Activated CD4-positive, CD25-positive, alpha-beta regulatory T cell treated with anti-CD3 and anti-CD28 coated beads, Interleukin-2, amount 50 U/mL, for 16 hours (primary cell): ENCODE results near the gene NRXN2.
"Not testable (repeated sequence)": the region's sequence is repeated elsewhere in the genome, so short reads cannot be mapped to it uniquely, and the experiment has no call there.

ENCODE experiments used
- DNase-seq: peaks from one replicate; pipeline ENCODE4 v3.0.0-alpha.2; 2020; ENCODE audit warnings: low read depth, low spot score

The NRXN2 gene

DNA sequence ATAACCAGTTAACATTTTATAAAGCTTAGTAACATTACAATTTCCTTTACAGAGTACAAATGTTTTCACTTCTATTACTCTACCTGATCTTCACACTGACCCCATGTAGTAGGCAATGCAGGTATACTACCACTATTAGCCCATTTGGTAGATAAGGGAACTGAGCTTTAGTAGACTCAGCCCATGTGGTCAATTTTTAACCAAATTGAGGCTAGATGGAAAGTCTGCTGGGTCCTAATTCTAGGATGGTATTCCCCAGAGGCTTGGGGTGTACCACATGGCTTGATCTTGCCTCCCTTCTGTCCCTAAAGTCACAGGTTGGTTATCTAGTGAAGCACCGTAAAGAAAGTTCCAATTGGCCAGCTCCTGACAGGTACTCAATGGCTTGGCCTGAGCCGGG, 48.2 kb downstream of the NRXN2 start:
- DNase-seq, result no peak

GRCh38 chr11:64673279-64673678, 49.7 kb downstream of the NRXN2 start:
- no peak for DNase-seq

DNA sequence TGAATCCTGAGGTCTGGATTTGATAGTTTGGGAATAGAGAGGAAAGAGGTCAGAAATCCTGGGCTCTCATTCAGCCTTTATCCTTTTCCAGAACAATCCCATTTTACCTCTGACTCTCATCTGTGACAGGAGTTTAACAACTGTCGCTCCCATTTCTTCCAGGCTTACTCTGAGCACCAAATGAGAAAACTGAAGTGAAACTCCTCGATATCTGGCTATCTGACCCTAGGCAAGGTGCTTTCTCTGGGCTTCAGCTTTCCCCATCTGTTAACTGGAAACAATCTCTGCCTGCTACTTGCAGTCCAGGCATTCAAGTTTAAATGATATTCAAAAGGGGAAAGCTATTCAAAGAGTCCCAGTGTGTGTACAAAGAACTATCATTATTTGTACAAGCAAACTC, 50.1 kb downstream of the NRXN2 start:
- DNase-seq, result no peak

DNA sequence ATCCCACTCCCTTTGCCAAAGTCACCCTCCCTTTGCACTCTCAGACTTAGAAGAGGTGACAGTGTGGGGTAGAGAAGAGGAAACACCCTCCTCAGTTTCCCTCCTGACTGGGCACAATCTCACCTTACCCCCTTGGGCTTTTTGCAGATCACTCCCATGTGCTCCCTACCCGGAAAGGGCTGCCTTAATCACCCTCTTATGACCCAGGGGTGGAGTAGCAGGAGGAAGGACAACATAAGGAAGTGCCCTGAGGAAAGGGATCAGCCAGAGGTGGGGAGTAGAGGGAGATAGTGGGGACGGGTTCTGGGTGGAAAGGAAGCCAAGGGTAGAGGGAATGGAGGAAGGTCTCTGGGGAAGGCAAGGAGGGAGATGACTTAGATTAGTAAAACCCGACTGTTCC, 52.0 kb downstream of the NRXN2 start:
- DNase-seq, result no peak

GRCh38 chr11:64667154-64667745, 55.7 kb downstream of the NRXN2 start:
- DNase-seq, result no peak

DNA sequence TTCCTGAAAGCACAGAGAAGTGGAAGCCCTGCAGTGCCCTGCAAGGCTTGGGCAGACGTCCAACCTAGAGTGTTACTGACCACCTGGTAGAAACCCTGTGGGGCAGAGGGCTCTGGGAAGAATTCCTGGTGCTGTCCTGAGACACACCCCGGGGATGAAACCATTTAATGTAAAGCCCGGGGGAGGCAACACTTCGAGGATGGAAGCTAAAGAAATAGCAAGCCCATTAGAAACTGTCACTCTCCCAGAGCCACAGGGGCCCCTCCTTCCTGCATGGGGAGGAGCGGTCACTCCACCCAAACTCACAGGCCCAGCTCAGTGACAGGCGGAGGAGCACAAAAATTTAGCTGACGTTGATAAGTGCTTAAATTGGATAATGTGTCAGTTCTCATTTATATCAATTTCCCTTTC, 57.6 kb downstream of the NRXN2 start:
- no peak for DNase-seq

- DNase-seq, result not testable (repeated sequence)
Measured at GRCh38 chr11:64664236-64664870, 58.6 kb downstream of the NRXN2 start.

- no peak for DNase-seq
Measured at GRCh38 chr11:64663656-64664055, 59.3 kb downstream of the NRXN2 start.

- DNase-seq, result no peak
Measured at GRCh38 chr11:64661614-64662013, 61.4 kb downstream of the NRXN2 start.

DNA sequence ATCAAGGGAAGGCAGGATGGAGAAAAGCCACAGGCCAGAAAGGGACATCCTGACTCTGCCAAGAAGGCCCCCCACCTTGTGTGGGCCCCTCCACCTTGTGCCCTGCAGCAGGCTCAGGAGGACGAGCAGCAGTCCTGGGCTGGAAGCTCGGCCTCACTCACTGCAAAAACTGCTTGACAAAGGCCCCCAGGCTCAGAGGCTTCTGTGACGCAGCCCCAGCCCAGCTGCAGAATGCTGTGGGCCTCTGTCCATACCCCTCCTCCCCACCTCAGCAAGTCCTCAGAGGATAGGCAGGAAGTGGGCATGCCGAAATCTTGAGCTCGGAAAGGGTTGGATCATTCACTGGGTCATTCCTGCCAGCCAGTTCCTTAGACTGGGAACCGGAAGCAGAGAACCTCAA, 61.9 kb downstream of the NRXN2 start:
- no peak for DNase-seq

- no peak for DNase-seq
Measured at GRCh38 chr11:64660706-64661105, 62.3 kb downstream of the NRXN2 start.

DNA sequence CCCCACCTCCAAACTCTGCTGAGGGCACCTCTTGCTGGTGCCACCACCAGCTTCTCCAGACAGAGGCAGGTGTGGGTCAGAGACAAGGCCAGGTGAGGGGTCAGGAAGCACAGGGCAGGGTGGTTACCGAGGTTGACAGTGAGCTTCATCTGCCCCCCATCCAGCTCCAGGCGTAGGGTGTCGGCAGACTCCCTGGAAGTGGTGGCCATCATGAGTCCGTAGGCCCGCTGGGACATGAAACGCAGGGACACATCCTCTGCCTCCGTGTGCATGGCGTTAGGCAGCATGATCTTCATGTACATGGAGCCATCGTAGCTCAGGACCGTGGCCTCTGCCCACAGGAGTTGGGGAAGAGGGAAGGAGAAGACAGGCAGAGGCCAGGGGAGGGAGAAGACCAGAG, 62.8 kb downstream of the NRXN2 start:
- no peak for DNase-seq

DNA sequence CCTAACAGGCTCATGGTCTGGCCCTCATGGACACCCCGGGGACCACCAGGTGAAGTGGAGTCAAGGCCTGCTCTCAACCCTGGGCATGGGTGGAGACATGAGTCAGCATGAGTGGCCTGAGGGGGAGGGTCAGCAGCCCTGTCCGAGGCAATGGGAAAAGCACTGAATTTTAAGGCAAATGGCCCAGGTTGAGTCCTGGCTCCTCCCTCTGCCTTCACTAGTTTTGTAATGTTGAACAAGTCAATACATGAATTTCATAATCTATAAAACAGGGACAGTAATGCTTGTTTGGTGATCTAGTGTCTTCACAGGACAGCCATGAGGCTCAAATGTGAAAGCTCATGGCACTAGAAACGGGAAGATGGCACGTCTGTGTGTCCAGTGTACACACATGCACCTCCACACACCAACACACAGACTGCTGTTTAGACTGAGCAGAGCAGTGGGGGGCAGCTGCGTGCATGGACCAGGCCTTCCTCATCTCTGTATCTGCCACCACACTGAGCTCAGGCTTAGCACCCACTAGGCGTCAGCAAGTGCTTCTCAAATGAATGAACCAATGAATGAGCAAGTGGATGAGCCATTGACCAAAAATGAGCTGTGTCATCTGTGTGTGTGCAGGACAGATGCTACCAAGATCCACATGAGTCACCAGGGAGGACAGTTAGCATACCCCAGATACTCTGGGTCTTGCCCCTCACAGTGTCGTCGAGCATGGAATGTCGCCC, 63.4 kb downstream of the NRXN2 start:
- DNase-seq, result no peak

DNA sequence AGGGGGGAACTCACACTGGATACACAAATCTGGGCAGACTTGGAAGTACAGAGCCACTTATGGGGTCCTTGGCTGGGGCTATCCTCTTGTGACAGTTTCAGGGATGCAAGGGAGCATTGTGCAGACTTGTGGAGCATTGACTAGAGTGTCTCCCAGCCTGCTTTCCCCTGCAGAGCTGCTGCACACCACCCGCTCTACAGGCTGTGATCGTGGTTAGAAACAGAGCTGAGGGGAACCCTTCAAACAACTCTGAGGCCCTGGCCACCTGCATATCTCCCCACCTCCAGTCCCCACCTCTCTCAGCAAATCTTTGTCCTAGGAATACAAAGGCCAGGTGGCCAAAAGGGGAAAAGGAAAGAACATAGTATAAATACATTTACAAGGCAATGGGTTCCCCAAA, 64.7 kb downstream of the NRXN2 start:
- DNase-seq, result no peak

DNA sequence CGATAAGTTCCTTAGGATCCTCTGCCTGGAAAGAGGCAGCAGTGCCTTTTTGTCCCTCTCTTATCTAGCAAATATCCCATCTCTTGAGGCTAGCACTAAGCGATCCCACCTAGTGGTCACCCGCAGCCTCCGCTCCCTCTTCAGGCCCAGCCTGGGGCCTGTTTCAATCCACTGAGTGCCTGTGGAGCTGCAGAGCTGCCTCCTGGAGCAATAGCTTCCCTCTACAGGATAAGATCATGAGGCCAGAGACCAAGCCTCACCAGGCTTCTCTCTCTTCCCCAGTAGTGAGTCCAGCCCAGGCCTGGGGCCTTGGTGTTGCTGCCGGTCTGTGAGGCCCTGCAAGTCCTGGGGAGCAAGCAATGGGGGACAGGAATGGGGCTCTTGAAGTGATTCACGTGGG, 66.1 kb downstream of the NRXN2 start:
- DNase-seq, result no peak

GRCh38 chr11:64655941-64656601, 66.9 kb downstream of the NRXN2 start:
- no peak for DNase-seq

- no peak for DNase-seq
Measured at GRCh38 chr11:64654958-64655541, 67.9 kb downstream of the NRXN2 start.

- DNase-seq, result no peak
Measured at GRCh38 chr11:64654439-64654838, 68.6 kb downstream of the NRXN2 start.

DNA sequence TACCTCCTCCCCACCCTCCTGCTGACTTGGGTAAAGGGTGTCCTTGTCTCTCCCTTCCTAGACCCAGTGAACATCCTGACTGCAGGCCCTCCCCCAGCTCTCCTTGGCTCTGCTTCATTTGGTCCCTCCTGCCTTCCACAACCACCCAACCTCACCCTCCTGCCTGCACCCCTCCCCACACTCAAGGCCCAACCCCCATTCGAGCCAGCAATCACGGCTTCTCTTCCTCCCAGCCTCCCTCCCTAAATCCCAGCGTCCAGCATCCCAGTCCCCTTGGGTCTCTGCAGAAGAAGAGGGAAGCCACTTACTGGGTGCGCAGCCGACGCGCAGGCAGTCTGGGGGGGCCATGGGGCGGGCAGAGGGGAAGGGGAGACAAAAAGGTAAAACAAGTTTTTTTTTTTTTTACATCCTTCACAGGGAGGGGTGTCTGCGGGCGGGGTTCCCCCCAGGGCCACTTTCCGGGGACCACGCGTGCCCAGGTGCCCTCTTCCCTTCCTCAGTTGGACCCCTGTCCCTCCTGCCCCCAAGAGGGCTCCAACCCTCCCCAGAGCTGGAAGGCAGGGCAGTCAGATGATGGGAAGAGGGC, 69.5 kb downstream of the NRXN2 start:
- DNase-seq, result no peak

DNA sequence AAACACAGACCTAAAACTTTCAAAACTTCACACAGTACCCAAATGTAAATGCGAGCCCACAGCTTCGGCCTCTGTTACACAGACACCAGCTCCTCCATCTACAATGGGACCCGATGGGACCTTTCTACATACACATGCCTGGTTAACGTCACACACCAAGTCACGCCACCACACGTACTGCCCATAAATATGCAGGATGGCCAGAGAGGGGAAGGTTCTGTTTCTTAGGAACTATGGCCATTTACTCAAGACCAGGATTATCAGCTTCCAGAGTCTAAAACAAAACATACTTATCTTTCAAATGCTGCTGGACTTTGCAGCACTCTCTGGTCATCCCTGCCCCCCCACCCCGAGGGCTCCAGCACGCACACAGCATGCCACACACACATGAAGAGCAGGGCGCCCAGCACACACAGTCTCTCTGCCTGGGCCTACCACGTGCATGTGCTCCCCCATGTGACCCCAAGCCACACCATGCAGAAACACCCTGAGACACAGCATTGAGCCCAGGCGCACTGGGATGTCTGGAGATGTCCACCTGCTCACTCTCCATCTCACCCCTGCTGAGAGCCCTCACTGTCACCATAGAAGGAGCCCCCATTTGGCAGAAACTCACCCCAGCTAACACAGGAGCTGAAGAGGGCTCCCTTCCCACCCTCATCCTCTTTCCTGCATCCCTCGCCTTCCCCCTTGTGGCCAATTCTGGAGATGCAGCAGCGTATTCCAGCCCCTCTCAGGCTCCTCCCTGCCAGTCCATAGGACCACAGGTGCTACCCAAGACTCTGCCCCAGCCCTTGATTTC, 70.2 kb downstream of the NRXN2 start:
- peak; percentile 49 for DNase-seq

DNA sequence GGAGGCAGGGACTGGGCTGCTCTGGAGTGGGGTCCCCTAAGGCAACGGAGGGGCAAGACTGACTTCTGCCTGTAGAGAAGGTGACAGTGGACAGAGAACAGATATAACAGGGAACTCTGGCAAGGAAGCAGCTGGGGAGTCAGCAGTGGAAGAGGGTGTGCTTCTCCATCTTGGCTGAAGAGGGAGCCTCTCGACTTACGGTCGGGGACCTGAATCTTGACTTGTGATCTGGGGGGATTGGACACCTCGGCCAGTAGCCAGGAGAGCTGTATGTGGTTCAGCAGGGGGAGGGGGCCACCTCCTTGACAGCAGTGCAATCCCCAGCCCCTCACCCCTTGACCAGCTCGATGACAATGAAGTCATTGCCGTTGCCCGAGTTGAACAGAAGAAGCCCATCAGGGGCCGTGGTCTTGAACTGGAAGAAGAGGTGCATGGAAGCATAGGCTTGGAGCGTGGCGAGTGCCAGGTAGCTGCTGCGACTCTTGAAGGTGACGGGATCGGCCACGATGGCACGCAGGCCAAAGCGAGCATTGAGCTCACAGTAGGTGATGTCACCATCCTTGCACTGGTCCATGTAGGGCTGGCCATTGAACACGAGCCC, 72.0 kb downstream of the NRXN2 start:
- no peak for DNase-seq
